GM19238 (cell line): ENCODE results near the gene MMP24.
"Not testable (repeated sequence)": the region's sequence is repeated elsewhere in the genome, so short reads cannot be mapped to it uniquely, and the experiment has no call there.

Experiments used
- DNase-seq: peaks from one replicate; pipeline ENCODE4 v3.0.0; 2011; ENCODE audit warnings: low spot score; ENCODE audit not compliant: insufficient read length

MMP24 gene

DNA sequence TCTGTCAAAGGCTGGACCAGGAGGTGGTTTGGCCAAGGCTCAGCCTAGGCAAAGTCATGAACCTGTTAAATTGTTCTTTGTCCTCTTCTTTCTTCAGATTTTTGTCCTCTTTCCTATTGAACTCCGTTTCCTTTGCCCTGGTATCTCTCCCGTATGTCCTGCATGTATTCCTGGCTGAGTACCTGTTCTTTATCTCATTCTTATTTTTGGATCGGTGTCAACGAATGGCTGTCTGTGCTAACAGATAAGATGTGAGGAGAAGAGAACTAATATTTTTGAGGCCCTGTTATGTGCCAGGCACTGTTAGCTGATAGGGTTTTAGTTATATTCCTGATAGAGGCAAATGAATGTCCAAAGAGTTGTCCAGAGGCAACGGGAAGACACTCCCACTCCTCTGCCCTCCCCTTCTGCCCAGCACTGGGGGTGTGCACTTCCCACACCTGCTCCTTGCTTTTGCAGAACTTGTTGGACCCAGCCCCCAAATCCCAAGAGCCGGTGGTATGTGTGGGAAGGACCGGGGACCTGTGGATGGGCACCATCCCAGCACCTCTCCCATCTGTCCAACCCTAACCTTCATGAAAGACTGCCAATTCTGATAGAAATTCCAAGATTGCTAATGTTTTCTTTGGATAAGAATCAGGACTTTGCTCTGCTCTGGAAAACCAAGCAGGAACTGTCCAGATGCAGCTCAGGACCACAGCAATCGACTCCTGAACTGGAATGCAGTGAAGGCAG lies 30.9 kb downstream of the MMP24 start:
- DNase-seq = no peak

DNA sequence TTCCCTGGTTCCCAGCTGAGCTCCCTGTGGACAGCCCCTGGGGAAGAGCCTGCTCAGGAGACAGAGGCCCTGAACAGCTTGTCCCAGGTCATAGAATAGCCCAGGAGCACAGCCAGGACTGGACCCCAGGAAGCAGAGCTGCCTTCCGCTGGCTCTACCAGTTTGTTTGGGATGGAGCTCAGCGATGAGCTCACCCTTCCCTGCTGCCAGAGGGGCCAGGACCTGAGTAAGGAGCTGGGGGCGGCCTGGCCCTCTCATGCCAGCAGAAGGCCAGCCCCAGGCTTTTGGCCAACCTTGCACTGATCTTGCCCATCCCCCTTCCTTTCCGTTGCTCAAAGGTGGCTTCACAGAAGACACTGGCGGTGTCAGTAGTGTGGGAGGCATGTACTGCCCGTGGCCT lies 33.9 kb downstream of the MMP24 start:
- DNase-seq = no peak

DNA sequence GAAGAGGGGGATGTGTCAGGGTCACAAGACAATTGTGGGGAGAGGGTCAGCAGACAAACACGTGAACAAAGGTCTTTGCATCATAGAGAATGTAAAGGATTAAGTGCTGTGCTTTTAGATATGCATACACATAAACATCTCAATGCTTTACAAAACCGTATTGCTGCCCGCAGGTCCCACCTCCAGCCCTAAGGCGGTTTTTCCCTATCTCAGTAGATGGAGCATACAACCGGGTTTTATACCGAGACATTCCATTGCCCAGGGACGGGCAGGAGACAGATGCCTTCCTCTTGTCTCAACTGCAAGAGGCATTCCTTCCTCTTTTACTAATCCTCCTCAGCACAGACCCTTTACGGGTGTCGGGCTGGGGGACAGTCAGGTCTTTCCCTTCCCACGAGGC lies 35.8 kb downstream of the MMP24 start:
- not testable (repeated sequence) for DNase-seq

DNA sequence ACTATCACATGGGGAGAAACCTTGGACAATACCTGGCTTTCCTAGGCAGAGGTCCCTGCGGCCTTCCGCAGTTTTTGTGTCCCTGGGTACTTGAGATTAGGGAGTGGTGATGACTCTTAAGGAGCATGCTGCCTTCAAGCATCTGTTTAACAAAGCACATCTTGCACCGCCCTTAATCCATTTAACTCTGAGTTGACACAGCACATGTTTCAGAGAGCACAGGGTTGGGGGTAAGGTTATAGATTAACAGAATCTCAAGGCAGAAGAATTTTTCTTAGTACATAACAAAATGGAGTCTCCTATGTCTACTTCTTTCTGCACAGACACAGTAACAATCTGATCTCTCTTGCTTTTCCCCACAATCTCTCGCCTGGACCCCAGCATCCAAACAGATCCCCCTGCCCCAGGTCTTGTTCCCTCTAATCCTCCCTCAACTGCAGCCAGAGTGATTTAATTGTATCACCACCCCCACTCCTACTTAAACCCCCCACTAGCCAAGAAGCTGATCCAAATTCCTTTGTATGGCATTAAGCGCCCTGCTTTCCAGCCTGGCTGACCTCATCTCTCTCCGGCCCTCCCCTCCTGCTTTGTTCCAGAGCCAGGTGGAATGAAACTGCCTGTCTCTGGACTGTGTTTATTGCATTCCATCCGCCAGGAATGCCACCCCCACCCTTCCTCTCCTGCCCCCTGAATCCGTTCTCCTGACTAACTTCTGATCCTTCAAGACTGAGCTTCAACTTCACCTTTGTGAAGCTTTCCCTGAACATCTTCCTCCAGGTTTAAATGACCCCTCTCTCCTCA lies 36.4 kb downstream of the MMP24 start:
- not testable (repeated sequence) for DNase-seq

DNA sequence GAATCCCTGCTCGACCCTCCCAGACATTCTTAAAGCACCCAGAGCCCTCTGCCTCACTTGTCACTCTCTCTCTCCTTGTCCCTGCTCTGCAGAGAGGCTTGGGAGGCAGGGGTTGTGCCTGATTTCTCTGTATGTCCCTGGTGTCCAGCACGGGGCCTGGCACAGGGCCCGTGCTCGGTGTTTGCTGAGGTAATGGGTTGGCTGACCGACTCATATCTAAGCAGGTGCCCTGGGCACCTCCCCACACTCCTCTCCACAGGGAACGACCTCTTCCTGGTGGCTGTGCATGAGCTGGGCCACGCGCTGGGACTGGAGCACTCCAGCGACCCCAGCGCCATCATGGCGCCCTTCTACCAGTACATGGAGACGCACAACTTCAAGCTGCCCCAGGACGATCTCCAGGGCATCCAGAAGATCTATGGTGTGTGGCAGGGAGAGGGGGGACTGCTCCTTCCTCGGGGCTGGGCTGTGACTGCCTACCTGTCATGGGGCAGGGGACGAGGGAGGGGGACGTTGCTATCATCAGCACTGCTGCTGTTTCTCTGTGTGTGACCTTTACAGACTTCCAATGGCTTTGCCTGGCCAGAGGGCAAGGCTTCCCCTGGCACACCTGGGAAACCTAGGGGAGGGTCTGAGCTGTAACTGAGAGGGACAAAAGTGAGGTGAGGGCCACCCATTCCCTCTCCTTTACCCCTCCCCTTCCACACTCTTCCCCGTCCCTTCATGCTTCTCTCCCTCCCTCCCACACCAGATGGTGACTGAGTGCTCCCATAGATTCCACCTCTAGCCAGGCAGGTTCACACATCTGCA lies 37.2 kb downstream of the MMP24 start:
- DNase-seq = no peak

DNA sequence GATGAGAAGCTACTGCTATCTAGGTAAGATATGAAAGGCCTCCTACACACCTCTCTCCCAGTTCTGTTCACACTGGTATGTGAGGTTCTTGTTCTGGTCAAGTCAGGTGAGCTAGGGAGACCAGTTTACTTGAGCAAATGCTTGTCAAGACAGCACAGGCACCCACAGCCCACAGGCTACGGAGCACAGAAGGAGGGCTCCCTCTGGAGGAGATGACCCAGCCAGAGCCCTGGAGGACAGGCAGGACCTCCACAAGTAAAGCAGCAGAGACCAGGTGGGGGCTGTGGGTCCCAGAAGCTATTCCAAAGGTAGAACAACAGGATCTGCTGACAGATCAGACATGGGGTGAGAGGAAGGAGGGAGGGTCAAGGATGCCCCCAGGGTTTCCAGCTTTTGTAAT lies 38.3 kb downstream of the MMP24 start:
- DNase-seq = no peak

DNA sequence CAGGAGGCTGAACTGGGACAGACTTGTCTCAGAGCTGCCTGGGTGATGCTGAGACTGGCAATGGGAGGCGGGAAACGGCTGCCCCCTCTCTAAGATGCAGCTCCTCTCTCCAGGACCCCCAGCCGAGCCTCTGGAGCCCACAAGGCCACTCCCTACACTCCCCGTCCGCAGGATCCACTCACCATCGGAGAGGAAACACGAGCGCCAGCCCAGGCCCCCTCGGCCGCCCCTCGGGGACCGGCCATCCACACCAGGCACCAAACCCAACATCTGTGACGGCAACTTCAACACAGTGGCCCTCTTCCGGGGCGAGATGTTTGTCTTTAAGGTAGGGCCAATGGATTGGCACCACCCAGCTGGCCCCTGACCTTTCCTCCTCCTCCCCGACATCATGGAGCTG lies 40.6 kb downstream of the MMP24 start:
- DNase-seq = no peak

DNA sequence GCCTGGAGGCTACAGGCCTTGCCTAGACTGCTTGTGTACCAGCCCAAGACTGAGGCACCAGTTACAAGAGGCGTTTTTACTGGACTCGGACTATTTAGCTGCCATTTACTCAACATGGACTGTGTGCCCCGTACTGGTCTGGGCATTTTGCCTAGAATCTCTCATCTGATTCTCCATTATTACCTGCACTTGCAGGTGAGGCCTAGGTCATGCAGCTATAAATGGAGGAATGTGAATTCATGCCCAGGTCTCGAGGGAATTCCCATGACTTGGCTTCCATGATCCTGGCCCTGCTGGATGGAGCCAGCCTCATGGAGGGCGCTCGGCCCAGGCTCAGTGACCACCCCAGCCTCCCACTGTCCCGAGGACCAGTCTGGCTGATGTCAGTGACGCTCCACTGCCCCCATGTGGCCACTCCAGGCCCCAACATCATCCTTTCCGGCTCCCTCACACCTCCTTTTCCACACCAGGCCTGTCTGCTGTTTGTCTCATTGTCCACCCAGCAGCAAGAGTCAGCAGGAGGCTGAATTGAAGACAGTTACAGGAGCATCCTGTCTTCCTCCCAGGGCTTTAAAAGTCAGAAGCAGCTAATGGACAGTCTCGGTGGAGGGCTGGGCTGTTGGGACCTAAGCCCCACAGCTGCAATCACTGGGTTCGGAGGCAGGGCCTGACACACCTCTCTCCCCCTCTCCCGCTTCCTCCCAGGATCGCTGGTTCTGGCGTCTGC lies 42.7 kb downstream of the MMP24 start:
- peak; percentile 60 for DNase-seq

DNA sequence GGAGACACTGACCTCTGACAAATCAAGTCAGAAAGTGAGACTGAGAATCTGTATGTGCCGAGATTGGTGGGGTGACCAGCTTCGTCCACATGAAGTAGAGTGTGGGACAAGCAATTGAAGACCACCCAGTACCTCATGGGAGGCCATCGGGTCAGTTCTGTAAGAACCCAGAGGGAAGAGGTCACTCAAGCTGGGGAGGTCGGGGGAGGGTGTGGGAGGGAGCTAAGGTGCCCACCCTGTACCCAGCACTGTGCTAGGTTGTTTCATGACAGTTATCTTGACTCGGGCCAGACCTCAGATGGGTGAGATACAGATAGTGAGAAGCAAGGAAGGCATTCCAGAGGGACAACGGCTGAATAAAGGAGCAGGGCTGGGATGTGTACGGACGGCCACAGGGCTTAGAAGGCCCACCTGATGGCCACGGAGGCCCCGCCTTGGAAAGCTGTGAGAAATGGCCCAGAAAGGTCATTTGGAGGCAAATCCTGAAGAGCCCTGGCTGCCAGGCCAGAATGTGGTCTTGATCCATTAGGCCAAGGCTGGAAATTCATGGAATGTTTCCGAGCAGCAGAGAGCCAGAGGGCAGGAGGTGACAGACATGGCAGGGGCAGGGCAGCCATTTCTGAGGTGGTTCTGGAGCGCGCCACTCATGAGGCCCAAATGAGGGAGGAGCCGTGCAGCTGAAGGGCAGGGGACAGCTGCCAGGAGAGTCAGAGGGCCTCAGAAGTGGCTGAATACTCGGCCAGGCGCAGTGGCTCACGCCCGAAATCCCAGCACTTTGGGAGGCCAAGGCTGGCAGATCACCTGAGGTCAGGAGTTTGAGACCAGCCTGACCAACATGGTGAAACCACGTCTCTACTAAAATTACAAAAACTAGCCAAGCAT lies 43.8 kb downstream of the MMP24 start:
- DNase-seq = no peak

DNA sequence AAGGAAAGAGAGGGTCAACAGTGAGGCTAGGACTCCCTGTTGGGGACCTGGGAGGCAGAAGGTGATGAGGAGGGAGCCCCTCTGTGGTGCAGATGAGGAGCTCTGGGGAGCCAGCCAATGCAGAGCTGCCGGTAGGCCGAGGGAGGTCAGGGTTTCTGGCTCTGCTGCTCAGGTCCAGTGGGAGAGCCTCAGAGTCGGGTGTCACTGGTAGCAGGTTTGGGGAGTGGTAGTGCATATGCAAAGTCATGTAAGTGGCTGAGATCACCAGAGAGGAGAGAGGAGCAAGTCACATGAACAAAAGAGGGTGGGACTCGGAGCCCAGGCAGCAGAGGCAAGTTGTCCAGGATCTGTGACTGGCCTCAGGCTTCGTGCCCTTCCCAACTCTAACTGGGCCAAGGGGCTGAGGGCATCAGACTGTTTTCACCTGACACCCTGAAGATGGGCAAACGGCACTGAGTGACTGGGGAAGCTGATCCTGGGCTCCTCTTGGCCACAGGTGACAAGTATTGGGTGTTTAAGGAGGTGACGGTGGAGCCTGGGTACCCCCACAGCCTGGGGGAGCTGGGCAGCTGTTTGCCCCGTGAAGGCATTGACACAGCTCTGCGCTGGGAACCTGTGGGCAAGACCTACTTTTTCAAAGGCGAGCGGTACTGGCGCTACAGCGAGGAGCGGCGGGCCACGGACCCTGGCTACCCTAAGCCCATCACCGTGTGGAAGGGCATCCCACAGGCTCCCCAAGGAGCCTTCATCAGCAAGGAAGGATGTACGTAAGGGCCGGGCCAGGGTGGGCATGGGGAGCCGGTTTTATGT lies 44.8 kb downstream of the MMP24 start:
- DNase-seq = no peak

DNA sequence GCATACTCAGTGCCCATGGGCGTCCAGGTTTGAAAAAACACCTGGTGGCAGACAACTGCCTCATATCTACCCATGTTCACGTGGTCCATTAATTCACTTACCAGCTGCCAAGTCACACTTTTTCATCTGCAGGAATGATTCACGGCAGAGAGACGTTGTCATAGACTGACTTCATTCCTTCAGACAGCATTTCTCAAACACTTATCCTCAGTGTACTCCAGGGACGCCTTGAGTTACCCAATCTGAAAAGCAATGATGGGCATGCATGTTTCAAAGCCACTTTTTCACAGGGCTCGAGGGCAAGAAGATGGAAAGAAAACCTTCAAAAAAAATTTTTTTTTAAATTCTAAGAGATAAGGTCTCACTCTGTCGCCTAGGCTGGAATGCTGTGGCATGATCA lies 45.4 kb downstream of the MMP24 start:
- no peak for DNase-seq

DNA sequence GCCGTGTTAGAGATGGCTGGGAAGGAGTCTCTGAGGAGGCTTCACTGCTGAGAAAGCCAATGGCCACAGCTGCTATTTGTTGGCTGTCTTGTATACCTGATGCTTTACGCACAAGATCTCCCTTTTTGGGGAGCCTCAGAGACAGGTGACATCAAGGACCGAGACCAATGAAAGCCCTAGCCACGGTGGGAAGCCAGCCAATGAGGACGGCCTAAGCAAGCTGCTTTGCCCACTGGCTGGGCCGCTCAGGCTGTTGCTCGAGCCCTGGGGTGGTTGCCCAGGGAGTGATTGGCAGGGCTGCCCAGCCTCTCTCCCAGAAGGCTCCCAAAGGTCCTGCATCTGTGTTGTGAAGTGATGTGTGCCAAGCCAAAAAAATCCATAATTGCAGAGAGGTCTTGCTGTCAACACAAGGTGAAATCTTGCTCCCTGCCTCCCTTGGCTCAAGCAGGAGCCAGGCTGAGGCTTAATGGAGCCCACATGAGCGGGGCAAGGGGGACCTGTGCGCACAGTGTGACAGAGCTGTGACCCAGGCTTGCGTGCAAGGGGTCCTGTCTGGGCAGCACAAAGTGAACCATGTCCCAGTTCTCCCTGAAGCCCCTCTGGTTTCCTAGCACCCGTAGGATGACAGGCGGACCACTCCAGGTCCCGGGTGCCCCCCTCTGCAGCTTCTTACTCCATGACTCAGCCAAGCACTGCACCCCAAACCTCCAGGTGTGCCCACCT lies 47.1 kb downstream of the MMP24 start:
- no peak for DNase-seq

DNA sequence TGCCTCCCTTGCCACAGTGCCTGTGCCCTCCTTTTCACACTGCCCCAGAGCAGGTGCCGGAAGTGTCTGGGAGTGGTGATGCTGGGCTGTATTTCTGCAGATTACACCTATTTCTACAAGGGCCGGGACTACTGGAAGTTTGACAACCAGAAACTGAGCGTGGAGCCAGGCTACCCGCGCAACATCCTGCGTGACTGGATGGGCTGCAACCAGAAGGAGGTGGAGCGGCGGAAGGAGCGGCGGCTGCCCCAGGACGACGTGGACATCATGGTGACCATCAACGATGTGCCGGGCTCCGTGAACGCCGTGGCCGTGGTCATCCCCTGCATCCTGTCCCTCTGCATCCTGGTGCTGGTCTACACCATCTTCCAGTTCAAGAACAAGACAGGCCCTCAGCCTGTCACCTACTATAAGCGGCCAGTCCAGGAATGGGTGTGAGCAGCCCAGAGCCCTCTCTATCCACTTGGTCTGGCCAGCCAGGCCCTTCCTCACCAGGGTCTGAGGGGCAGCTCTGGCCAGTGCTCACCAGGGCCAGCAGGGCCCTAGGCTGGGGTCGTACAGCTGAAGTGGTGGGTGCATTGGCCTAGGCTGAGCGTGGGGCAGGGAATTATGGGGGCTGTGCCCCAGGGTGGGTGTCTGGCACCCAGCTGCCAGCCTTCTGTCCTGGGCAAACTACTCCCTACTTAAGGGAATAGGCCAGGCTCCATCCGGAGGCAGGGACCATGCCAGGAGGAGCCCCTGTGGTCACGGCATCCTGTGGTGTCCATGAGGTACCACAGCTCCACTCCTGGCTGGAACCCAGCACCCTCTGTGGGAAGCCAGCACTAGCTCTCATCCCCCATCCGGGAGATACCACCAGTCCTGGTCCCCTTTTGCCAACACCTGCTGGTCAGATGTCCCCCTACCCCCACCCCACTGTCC lies 47.9 kb downstream of the MMP24 start:
- no peak for DNase-seq

DNA sequence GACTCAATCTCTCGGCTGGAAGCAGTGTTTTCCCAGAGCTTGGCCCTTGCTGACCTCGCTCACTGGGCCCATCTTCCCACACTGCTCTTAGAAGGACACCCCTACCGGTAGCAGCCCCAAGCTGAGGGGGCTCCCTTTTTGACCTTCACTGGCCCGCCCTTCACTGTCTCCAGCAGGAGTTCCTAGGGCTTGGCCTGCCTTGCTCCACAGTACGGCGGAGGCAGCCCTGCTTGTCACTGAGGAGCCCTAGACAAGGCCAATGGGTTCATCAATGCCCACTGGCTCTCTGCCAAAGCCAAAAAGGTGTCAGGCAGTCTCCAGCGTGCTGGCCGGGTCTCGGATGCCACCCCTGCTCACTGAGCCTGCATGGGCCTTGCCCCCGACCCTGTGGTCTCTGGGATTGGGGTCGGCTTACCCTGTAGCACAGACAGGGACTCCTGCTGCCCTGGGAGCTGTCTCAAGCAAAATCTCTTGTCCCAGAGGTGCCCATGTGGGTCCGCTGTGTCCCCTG lies 49.3 kb downstream of the MMP24 start:
- no peak for DNase-seq

DNA sequence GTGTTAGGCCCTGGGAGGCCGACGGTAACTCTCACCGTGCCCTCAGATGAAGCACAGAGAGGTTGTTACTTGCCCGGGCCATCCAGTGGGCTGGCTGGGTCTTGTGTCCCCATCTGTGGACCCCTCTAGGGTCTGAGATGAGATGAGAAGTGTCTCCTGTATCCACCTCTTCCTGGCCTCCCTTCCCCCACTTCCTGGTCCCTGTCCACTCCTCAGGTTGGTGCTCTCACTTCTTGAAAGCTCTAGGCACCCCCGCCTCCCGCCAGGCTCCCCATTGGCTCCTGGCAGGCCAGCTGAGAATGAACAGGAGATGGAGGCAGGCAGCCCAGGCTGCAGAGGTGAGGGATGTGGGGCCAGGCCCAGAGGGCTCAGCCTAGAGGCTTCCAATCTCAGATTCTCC lies 49.9 kb downstream of the MMP24 start:
- no peak for DNase-seq

DNA sequence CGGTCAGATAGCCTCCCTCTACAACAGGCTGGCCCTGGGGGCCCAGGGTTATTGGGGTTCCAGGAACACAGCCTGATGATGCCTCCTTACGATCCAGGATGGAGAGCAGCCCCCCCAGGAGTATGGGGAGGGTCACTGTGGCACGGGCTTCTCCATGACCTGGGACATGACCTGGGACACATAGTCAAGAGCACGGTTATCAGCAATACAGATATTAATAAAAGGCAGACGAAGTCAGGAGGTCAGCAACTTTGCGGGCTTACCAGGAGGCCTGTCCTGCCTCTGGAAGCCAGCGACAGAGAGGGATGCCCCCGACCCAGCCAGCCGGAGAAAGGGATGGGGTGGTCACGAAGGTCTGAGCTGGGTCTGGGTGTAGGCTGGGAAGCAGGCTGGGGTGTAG lies 50.6 kb downstream of the MMP24 start:
- DNase-seq = no peak

DNA sequence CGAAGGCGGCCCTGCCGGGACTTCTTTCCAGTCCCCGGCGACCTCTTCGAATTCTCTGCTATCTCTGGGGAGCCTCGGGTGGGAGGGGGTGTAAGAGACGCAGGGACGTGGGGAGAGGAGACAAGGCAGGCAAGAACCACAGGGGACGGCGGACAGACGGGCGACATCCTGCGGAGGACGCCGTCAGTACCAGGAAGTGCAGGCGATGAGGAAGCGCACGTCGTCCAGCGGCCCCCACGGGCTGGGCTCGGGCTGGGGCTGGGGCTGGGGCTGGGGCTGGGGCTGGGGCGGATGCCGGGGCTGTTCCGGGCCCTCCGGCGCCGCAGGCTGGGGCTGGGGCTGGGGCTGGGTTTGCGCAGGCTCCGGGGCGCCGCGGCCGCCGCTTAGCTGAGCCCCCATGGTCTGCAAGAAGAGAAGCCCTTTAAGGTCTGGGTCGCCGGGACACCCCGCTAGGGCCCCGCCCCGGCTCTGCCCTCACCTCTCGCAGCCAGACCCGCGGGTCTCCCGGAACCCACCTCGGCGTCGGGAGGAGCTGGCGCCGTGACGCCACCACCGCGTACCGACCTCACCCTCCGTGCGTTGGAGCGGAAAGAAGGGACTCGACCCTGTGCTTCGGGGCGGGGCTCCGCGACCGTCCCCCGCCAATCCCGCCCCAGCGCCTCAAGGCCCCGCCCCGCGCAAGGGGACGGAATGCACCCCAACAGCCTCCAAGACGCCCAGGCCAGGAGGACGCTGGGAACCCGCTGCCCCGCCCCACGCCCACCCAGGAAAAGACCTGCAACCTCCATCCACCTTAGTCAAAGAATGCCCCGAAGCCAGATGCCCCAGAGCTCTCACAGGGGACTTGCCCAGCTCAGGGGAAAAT lies 51.3 kb downstream of the MMP24 start, which contains the start of gene MMP24OS:
MMP24OS (minus strand) TSS at position 592 of the 865 bp plus-strand sequence; CDS start at position 399, 193 bp downstream.
- peak; percentile 95 for DNase-seq
